ENCODE data around the gene SLC24A4.
"Not testable (repeated sequence)": the region's sequence is repeated elsewhere in the genome, so short reads cannot be mapped to it uniquely, and the experiment has no call there.

SLC24A4 gene

GRCh38 chr14:92400579-92401444, 77.8 kb downstream of the SLC24A4 start:
- DNase-seq, result peak in 1 of 51 donors; percentile 15

GRCh38 chr14:92401561-92401960, 78.6 kb downstream of the SLC24A4 start:
- no peak for DNase-seq

GRCh38 chr14:92402500-92402899, 79.5 kb downstream of the SLC24A4 start:
- DNase-seq, result not testable (repeated sequence)

- DNase-seq, result no peak
These were observed 81.1 kb downstream of the SLC24A4 start for GRCh38 chr14:92404018-92404417.

GRCh38 chr14:92404421-92404820, 81.5 kb downstream of the SLC24A4 start:
- DNase-seq, result no peak

GRCh38 chr14:92404938-92405337, 82.0 kb downstream of the SLC24A4 start:
- no peak for DNase-seq

GRCh38 chr14:92407410-92407809, 84.4 kb downstream of the SLC24A4 start:
- DNase-seq, result peak in 1 of 51 donors; percentile 6

GRCh38 chr14:92409043-92409442, 86.1 kb downstream of the SLC24A4 start:
- no peak for DNase-seq

GRCh38 chr14:92411135-92411534, 88.2 kb downstream of the SLC24A4 start:
- DNase-seq, result no peak

GRCh38 chr14:92411941-92412340, 89.0 kb downstream of the SLC24A4 start:
- DNase-seq, result no peak

GRCh38 chr14:92412912-92413311, 89.9 kb downstream of the SLC24A4 start:
- no peak for DNase-seq

GRCh38 chr14:92413379-92413778, 90.4 kb downstream of the SLC24A4 start:
- peak in 1 of 51 donors; percentile 12 for DNase-seq

GRCh38 chr14:92414690-92415445, 91.9 kb downstream of the SLC24A4 start:
- no peak for DNase-seq

GRCh38 chr14:92415969-92416368, 93.0 kb downstream of the SLC24A4 start:
- no peak for DNase-seq

GRCh38 chr14:92416544-92416943, 93.6 kb downstream of the SLC24A4 start:
- DNase-seq, result no peak

GRCh38 chr14:92417759-92418158, 94.8 kb downstream of the SLC24A4 start:
- DNase-seq, result peak in 4 of 51 donors; percentile 5 to 32 (median 9)

GRCh38 chr14:92421751-92422150, 98.8 kb downstream of the SLC24A4 start:
- no peak for DNase-seq

GRCh38 chr14:92425101-92425500, 102.1 kb downstream of the SLC24A4 start:
- no peak for DNase-seq

GRCh38 chr14:92426237-92426636, 103.3 kb downstream of the SLC24A4 start:
- no peak for DNase-seq

GRCh38 chr14:92427096-92427495, 104.1 kb downstream of the SLC24A4 start:
- DNase-seq, result no peak

- DNase-seq, result no peak
These were observed 107.7 kb downstream of the SLC24A4 start for GRCh38 chr14:92430686-92431085.

- no peak for DNase-seq
These were observed 108.3 kb downstream of the SLC24A4 start for GRCh38 chr14:92431199-92431725.

Data from hypothalamus (tissue), 51 donors.